SU-DHL-6 (cell line): Measurements from ENCODE around the gene WWOX.

Experiments
- H2AFZ ChIP-seq: fragments of 200-600 bp; sonication (generic); 2 replicates; pipeline ENCODE4 v1.6.1; 2014; ENCODE audit warnings: low read depth, mild to moderate bottlenecking, moderate library complexity, mixed read lengths, antibody characterized with exemption, low read length; ENCODE audit not compliant: severe bottlenecking
- H3F3A ChIP-seq: fragments of 200-600 bp; shearing (Covaris generic); 2 replicates; pipeline ENCODE4 v1.6.0; 2016; ENCODE audit warnings: antibody characterized with exemption, mild to moderate bottlenecking; ENCODE audit not compliant: insufficient read depth
- H3K27ac ChIP-seq: fragments of 200-600 bp; sonication (generic); 2 replicates; pipeline ENCODE4 v1.5.1; 2016; ENCODE audit warnings: low read depth, mild to moderate bottlenecking, low read length, moderate library complexity, mixed read lengths
- H3K27me3 ChIP-seq: fragments of 200-600 bp; sonication (generic), shearing (Covaris generic); 2 replicates; pipeline ENCODE4 v1.6.0; 2014; ENCODE audit warnings: mild to moderate bottlenecking, low read length
- H3K36me3 ChIP-seq: fragments of 200-600 bp; sonication (generic); 2 replicates; pipeline ENCODE4 v1.6.1; 2014; ENCODE audit warnings: mild to moderate bottlenecking, low read length, mixed read lengths
- H3K4me2 ChIP-seq: fragments of 300-600, 200-600 bp; shearing (Covaris generic), sonication (generic); 2 replicates; pipeline ENCODE4 v1.6.0; 2014; ENCODE audit warnings: low read length, low read depth, mild to moderate bottlenecking; ENCODE audit not compliant: poor library complexity, severe bottlenecking
- H3K4me3 ChIP-seq: fragments of 200-600 bp; sonication (generic); 2 replicates; pipeline ENCODE4 v1.5.1; 2014; ENCODE audit warnings: antibody characterized with exemption, low read length, mild to moderate bottlenecking, mixed read lengths; ENCODE audit not compliant: insufficient read depth, poor library complexity, severe bottlenecking
- H3K79me2 ChIP-seq: fragments of 200-600 bp; sonication (generic); 2 replicates; pipeline ENCODE4 v1.6.1; 2014; ENCODE audit warnings: mild to moderate bottlenecking, low read length, moderate library complexity; ENCODE audit not compliant: insufficient read depth
- H3K9ac ChIP-seq: fragments of 200-600 bp; sonication (generic); 2 replicates; pipeline ENCODE4 v1.7.0; 2014; ENCODE audit warnings: mild to moderate bottlenecking, low read length
- H3K9me2 ChIP-seq: fragments of 200-600 bp; sonication (generic); replicated peaks from 2 replicates; pipeline ENCODE4 v1.6.1; 2014; ENCODE audit warnings: low read length; ENCODE audit not compliant: insufficient read depth
- H3K9me3 ChIP-seq: fragments of 200-600 bp; sonication (generic); 2 replicates; pipeline ENCODE4 v1.6.1; 2014; ENCODE audit warnings: low read length, mixed read lengths; ENCODE audit not compliant: insufficient read depth
- H4K20me1 ChIP-seq: fragments of 200-600 bp; sonication (generic); 2 replicates; pipeline ENCODE4 v1.6.1; 2014; ENCODE audit warnings: low read depth, mild to moderate bottlenecking, antibody characterized with exemption, low read length, moderate library complexity, mixed read lengths
- EZH2phosphoT487 ChIP-seq: fragments of 200-600 bp; sonication (generic), shearing (Covaris generic); conservative IDR thresholded peaks from 2 replicates; pipeline ENCODE4 v1.6.1; 2018; ENCODE audit warnings: mild to moderate bottlenecking, antibody characterized with exemption, low read length, moderate library complexity, mixed read lengths
- TF ChIP-seq, protein P1 (sequence below): fragments of 200-600 bp; sonication (generic); IDR thresholded peaks from one replicate; pipeline ENCODE4 v1.5.1; 2017; ENCODE audit warnings: antibody characterized with exemption, mild to moderate bottlenecking, low read length, moderate library complexity; ENCODE audit not compliant: insufficient read depth, poor library complexity, severe bottlenecking

The WWOX gene

DNA sequence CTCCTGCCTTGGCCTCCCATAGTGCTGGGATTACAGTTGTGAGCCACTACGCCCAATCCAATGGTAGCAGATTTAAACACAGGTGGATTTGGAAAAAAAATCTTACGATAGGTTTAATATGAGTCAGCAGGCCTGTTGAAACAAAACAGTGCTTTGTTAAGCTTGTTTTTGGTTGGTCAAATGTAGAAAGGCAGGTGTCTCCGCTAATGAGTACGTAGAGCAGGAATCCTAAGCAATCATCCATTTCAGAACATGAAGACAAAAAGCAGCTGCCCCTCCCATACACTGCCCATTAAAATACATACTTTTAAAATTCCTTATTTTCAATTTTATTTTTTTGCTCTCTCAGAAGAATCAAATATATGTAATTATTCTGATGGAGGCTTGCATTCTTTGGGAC, 1.9 kb upstream of the WWOX start:
- H3K27me3 ChIP-seq: no peaks in the 10 kb centered on the region
- H3K79me2 ChIP-seq: peaks cover 23% of the 10 kb centered on the region
- TF ChIP-seq, protein P1, sequence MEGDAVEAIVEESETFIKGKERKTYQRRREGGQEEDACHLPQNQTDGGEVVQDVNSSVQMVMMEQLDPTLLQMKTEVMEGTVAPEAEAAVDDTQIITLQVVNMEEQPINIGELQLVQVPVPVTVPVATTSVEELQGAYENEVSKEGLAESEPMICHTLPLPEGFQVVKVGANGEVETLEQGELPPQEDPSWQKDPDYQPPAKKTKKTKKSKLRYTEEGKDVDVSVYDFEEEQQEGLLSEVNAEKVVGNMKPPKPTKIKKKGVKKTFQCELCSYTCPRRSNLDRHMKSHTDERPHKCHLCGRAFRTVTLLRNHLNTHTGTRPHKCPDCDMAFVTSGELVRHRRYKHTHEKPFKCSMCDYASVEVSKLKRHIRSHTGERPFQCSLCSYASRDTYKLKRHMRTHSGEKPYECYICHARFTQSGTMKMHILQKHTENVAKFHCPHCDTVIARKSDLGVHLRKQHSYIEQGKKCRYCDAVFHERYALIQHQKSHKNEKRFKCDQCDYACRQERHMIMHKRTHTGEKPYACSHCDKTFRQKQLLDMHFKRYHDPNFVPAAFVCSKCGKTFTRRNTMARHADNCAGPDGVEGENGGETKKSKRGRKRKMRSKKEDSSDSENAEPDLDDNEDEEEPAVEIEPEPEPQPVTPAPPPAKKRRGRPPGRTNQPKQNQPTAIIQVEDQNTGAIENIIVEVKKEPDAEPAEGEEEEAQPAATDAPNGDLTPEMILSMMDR: no peak
- TF ChIP-seq EZH2phosphoT487: no peak
- H3K9me2 ChIP-seq: no peaks in the 10 kb centered on the region
- H2AFZ ChIP-seq: peak overlapping the region; percentile 23
- H3K9me3 ChIP-seq: no peaks in the 10 kb centered on the region
- no peak overlapping the region for H3K9ac ChIP-seq
- no peak overlapping the region for H3K4me2 ChIP-seq
- no peaks in the 10 kb centered on the region for H3K36me3 ChIP-seq
- H3K27ac ChIP-seq: no peak overlapping the region
- H3K4me3 ChIP-seq: no peak overlapping the region
- no peaks in the 10 kb centered on the region for H4K20me1 ChIP-seq
- H3F3A ChIP-seq: 0 out of 2 replicates have a peak, but pooled peaks cover 4% of the 10 kb centered on the region

DNA sequence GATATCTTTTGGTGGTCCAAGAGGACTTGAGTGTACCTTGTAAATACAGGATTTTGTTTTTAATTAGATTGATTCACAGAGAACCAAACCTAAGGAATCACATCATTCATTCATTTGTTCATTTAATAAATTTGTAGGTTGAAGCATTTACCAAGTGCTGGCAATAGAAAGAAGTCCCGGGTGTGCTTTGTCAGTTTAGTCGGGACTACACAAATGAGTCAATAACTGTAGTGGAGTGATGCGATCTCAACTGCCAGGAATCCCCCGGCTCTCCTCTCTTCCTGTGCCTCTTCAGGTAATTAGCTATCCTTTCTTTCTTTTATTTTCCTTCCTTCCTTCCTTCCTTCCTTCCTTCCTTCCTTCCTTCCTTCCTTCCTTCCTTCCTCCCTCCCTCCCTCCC, 1.4 kb upstream of the WWOX start:
- 0 out of 2 replicates have a peak, but pooled peaks cover 4% of the 10 kb centered on the region for H3F3A ChIP-seq
- no peaks in the 10 kb centered on the region for H3K9me2 ChIP-seq
- no peak overlapping the region for H3K9ac ChIP-seq
- H3K79me2 ChIP-seq: peaks cover 28% of the 10 kb centered on the region
- peak overlapping the region; percentile 99 for H2AFZ ChIP-seq
- H3K4me2 ChIP-seq: no peak overlapping the region
- no peaks in the 10 kb centered on the region for H3K9me3 ChIP-seq
- H3K27me3 ChIP-seq: no peaks in the 10 kb centered on the region
- TF ChIP-seq, protein P1: no peak
- no peak for TF ChIP-seq EZH2phosphoT487
- no peaks in the 10 kb centered on the region for H4K20me1 ChIP-seq
- H3K27ac ChIP-seq: no peak overlapping the region
- no peak overlapping the region for H3K4me3 ChIP-seq
- H3K36me3 ChIP-seq: no peaks in the 10 kb centered on the region

DNA sequence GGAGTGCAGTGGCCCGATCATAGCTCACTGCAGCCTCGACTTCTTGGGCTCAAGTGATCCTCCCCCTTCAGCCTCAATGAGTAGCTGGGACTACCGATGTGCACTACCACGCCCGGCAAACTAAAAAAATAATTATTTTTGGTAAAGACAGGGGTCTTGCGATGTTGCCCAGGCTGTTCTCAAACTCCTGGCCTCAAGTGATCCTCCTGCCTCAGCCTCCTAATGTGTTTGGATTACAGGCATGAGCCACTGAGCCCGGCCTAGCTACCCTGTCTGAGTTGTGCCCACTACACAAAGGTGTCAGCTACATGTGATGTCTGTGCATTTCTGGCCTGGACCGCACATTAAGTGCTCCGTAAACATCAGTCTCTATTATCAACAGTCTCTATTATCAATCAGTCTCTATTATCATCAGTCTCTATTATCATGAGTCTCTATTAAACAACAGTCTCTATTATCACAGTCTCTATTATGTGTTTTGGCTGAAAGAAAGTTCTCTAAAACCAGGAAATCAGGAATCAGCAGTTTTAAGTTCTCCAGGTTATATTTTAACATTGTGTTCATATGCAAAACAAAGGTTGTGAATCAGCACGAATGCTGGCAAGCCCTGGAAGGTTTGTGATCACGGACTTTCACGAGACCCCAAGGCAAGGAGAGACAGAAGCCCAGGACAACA, 721 bp upstream of the WWOX start:
- Histone ChIP-seq H3F3A (0 out of 2 replicates have a peak, but pooled peaks cover 4% of the 10 kb centered on the region), H3K36me3 (no peaks in the 10 kb centered on the region), H3K27ac (peak overlapping the region; percentile 79), H3K9me2 (no peaks in the 10 kb centered on the region), H3K4me2 (peak overlapping the region; percentile 96), H2AFZ (peak overlapping the region; percentile 99), H3K27me3 (no peaks in the 10 kb centered on the region), H3K9me3 (no peaks in the 10 kb centered on the region), H3K79me2 (peaks cover 35% of the 10 kb centered on the region), H3K4me3 (peak overlapping the region; percentile 59), H3K9ac (peak overlapping the region; percentile 64), H4K20me1 (no peaks in the 10 kb centered on the region)
- TF ChIP-seq EZH2phosphoT487: no peak
- TF ChIP-seq, protein P1: no peak
